GM18870 (cell line): ENCODE data around the gene NDUFS5.
"Not testable (repeated sequence)": the region's sequence is repeated elsewhere in the genome, so short reads cannot be mapped to it uniquely, and the experiment has no call there.

Source experiments
- ATAC-seq: cut with Tn5 transposase; IDR thresholded peaks from one replicate; pipeline ENCODE4 v1.9.1; 2021; ENCODE audit warnings: moderate library complexity; ENCODE audit not compliant: unreplicated experiment

The NDUFS5 gene

DNA sequence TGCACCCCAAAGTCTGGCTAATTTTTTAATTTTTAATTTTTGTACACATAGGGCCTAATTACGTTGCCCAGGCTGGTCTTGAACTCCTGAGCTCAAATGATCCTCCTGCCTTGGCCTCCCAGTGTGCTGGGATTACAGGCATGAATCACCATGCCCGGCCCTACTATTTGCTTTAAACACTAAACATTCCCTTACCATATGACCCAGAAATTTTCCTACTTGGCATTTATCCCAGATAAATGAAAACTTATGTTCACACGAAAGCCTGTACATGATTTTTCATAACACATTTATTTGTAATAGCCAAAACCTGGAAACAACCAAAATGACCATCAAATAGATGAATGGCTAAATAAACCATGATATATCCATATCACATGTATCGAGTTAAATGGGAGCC lies 35.8 kb downstream of the NDUFS5 start:
- no peak for ATAC-seq

GRCh38 chr1:39063191-39063590 lies 37.0 kb downstream of the NDUFS5 start:
- no peak for ATAC-seq

DNA sequence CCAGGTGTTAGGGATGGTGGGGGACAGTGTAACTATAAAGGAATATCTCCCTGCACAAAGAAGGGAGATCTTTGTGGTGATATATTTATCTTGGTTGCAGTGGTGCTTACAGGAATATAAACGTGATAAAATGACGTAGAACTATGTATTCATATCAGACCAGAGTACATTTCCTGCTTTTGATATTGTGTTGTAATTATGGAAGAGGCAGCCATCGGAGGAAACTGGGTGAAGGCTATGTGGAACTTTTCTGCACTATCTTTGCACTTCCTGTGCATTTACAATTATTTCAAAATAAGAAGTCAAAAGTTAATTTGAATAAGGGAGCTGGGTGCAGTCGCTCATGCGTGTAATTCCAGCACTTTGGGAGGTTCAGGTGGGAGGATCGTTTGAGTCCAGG lies 37.6 kb downstream of the NDUFS5 start:
- ATAC-seq = no peak

DNA sequence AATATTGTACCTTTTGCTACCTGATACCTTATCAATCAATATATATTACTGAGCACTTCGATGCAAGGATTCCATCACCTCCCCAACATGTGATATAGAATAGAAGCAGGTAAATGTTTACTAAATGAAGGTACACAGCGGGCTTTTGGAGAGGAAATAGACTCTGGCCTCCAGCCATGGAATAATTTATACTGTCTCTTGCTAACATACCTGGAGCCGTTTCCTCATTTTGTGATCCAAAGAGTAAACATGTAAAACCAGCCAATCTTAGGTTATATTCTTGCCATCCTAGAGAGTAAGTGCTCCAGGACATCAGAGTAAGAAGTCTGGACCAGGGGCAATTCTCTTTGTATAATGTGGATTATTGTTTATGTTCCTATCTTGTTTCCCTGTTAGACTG lies 39.4 kb downstream of the NDUFS5 start:
- no peak for ATAC-seq

- not testable (repeated sequence) for ATAC-seq
Observed at GRCh38 chr1:39068227-39068626, 42.1 kb downstream of the NDUFS5 start.

DNA sequence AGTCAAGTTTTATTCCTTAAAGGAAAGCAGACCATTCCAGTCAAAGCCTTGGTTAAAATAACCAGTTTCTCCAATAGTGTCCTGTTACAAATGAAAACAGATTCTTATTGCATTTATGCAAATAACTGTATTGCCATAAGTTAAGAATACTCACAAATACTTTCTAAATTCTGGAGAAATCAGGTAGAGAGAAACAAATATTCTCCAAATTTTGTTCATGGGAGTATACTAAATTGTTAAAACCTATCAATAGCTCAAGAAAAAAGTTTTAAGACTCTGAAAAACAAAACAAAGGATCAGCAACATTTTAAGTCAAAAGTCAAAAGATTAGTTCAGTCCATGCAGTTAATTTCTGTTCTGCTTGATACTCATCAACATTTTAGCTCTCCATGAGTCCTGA lies 45.4 kb downstream of the NDUFS5 start:
- ATAC-seq = not testable (repeated sequence)

- ATAC-seq = no peak
Observed at GRCh38 chr1:39076127-39076798, 50.1 kb downstream of the NDUFS5 start.

GRCh38 chr1:39076799-39077148 lies 50.6 kb downstream of the NDUFS5 start:
- no peak for ATAC-seq

DNA sequence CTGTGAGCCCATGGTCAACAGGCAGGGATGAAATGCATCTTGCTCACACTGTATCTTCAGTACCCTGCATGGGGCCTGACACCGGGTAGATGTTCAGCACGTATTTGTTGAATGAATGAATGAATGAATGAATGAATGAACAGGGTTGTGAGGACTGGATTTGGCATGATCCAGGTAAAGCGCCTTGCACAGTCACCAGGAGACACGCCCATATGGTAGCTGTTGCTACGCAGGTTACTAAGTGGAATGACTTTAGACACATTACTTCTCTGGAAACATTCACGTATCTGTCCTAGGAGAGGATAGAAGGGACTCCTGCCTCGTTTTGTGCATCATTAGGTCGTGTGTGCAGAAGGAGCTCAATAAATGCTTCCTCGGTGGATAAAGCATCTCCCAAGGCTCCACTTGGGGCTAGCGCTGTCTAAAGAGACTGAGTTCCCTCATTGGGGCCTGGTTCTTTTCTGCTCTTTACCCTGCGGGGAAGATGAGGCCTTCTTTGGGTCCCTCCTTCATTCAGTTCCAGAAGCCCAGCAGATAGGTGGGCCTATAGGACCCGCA lies 54.2 kb downstream of the NDUFS5 start:
- no peak for ATAC-seq

DNA sequence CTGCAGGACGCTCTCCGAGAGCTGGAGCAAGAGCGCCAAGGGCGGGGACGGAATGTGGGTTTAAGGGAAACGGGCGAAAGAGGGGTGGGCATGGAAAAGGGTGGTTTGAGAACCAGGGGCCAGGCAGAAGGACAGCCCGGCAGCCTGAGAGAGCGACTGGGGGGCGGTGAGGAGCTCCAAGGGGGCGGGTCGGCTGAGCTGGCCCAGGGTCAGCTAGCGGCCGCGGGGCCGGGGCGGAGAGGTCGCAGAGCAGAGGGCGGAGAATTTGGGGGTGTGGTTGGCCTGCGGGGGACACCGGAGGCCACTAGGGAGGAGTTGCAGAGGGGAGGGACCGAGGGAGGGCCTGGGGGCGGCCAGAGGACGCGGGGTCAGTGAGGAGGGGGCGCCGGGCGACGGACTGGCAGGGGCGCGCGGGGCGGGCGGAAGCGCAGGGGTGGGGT lies 54.7 kb downstream of the NDUFS5 start:
- ATAC-seq = no peak

GRCh38 chr1:39081271-39082009 lies 55.3 kb downstream of the NDUFS5 start:
- no peak for ATAC-seq

GRCh38 chr1:39082010-39082799 lies 56.1 kb downstream of the NDUFS5 start:
- no peak for ATAC-seq

GRCh38 chr1:39082811-39083576 lies 56.8 kb downstream of the NDUFS5 start:
- ATAC-seq = no peak

- no peak for ATAC-seq
Observed at GRCh38 chr1:39084191-39084590, 58.0 kb downstream of the NDUFS5 start.
